NCI-H345 treated with DMSO at 0.1 percent for 48 hours (cell line): ENCODE measurements around the gene CALD1.

Source experiments
- DNase-seq: peaks from one replicate; lab custom pipeline; 2025; ENCODE audit not compliant: unreplicated experiment; lab: John Stamatoyannopoulos, UW

The CALD1 gene

DNA sequence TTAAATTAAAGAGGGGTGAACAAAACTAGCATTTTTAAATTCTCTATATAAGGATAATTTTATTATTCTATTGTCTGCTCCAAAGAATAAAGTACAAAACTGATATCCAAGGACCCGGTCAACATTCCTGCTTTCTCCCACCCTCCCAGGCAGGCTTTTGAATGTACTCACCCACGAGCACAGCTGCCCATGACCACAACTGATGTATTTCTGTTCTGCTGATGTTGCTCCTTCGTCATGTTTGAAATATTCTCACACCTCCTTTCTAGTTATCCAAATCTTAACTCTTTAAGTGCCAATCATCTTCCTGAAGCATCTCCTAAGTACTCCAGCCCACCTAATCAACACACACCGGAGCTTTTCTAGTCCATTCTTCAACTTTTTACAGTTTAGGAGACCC lies 46.7 kb downstream of the CALD1 start:
- DNase-seq = no peak

- DNase-seq = no peak
These were observed 48.0 kb downstream of the CALD1 start for GRCh38 chr7:134827436-134827835.

GRCh38 chr7:134827889-134828288 lies 48.5 kb downstream of the CALD1 start:
- DNase-seq = no peak

DNA sequence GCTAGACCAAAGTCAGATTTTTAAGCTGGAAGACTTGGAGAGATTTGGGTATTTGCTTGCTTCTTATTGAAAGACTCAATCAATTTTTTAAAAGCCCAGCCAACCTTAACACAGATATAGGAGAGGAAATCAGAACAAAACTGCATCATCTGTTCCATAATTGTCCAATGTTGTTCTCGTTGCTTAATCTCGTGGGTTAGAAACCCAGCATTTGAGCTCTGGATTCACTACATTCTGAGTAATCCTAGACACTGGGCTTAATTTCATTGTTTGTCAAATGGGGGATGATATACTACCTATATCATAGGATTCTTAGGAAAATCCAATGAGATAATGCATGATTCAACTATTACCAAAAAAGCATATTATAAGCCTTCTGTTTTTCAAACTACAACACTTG lies 48.9 kb downstream of the CALD1 start:
- no peak for DNase-seq

- no peak for DNase-seq
These were observed 50.0 kb downstream of the CALD1 start for GRCh38 chr7:134829380-134829986.

- no peak for DNase-seq
These were observed 52.4 kb downstream of the CALD1 start for GRCh38 chr7:134831862-134832261.

DNA sequence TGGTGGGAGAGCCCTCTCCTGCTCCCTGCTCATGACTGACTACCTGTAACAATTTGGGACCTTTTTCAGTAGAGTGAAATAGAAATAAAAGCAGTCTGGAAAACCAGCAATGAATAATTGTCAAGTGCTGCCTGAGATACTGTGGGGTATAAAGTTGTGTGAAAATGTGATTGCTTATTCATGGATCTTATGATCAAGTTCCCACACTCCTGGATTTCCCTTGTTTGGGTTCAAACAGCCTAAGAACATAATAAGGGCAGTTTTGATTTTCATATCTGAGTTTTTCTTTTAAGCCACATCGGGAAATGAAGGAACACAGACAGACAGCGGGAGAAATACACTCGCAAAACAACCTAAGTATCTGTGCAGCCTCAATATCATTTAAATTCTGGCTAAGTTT lies 52.9 kb downstream of the CALD1 start:
- DNase-seq = no peak

GRCh38 chr7:134834689-134835462 lies 55.4 kb downstream of the CALD1 start:
- no peak for DNase-seq

- no peak for DNase-seq
These were observed 56.0 kb downstream of the CALD1 start for GRCh38 chr7:134835463-134835823.

- no peak for DNase-seq
These were observed 57.0 kb downstream of the CALD1 start for GRCh38 chr7:134836447-134836846.

DNA sequence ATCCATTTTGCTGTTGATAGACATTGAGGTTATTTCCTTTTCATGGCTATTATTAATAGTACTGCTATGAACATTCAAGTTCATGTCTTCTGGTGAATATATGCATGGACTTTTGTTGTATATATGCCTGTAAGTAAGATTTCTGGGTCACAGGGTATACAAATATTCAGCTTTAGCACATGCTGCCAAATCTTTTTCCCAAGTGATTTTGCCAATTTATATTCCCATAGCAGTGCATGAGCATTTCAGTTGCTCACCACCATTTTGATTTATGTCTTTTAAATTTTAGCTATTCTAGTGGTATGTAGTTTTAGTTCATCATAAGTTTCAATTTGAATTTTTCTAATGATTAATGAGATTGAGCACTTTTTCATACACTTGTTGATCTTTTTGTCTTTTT lies 59.9 kb downstream of the CALD1 start:
- no peak for DNase-seq

- DNase-seq = no peak
These were observed 62.6 kb downstream of the CALD1 start for GRCh38 chr7:134842062-134842461.

GRCh38 chr7:134842886-134843430 lies 63.5 kb downstream of the CALD1 start:
- no peak for DNase-seq

DNA sequence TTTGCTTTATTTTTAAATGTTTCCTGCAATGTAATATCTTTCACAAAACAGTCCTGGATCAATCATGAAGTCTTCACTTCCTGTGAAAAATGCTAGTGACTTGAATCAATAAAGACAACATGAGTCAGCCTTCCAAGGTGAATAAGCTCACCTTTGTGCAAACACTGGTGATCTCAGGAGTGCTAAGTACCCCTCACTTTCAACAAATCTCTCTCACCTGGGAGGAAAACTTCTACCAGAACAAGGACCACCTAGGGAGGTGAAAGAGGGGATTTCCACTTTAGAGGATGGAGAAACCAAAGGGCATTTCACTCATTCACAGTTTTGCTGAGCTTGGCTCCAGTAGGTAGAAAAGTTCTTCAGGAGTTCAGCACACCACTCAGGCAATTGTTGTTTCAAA lies 64.8 kb downstream of the CALD1 start:
- DNase-seq = no peak

GRCh38 chr7:134845461-134845860 lies 66.0 kb downstream of the CALD1 start:
- DNase-seq = no peak

GRCh38 chr7:134847851-134848588 lies 68.6 kb downstream of the CALD1 start:
- no peak for DNase-seq

- no peak for DNase-seq
These were observed 70.6 kb downstream of the CALD1 start for GRCh38 chr7:134850066-134850465.

GRCh38 chr7:134851141-134851540 lies 71.7 kb downstream of the CALD1 start:
- DNase-seq = no peak

- no peak for DNase-seq
These were observed 73.2 kb downstream of the CALD1 start for GRCh38 chr7:134852625-134853024.

DNA sequence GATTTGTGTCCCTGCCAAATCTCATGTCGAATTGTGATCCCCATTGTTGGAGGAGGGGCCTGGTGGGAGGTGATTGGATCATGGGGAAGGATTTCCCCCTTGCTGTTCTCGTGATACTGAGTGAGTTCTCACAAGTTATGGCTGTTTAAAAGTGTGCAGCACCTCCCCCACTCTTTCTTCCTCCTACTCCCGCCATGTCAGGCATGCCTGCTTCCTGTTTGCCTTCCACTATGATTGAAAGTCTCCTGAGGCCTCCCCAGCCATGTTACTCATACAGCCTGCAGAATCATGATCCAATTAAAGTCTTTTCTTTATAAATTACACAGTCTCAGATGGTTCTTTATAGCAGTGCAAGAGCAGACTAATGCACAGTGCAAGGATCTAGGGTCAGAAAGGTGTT lies 75.4 kb downstream of the CALD1 start:
- DNase-seq = no peak

DNA sequence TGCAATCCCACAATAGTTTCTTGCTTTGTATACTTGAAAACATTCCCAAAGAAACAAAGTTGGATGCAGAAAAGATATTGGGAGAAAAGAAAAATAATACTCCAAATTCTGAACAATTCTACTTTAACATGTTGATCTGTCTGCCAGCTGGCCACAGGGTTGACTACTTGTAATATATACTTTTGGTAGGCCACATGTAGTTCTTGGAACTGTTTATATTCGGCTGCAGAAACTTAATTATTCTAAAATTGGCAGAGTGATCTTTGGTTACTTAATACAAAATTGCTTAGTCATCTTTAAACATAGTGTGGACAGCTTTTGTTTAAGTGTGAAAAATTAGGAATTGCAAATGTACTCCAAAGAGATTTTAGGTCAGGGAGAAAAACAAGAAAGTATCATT lies 76.0 kb downstream of the CALD1 start:
- no peak for DNase-seq

- no peak for DNase-seq
These were observed 76.7 kb downstream of the CALD1 start for GRCh38 chr7:134856091-134856490.
